HepG2 (cell line): ENCODE data around the gene SLC12A9. TPM values are rescaled to one million over a fixed set of nuclear protein-coding genes. Genes with fewer than 3 reads are reported as not detected.

ENCODE experiments used
- CREBL2 ChIP-seq: sonication (generic); formaldehyde crosslinking; IDR thresholded peaks from 2 replicates; pipeline ENCODE4 v1.8.1; 2023; ENCODE audit warnings: missing genetic modification reagents, mild to moderate bottlenecking, borderline replicate concordance
- CSRNP2 ChIP-seq: sonication (generic); formaldehyde crosslinking; conservative IDR thresholded peaks from 2 replicates; pipeline ENCODE4 v1.8.0; 2022; ENCODE audit warnings: low read depth, missing genetic modification reagents
- KDM2A ChIP-seq: sonication (generic); formaldehyde crosslinking; IDR thresholded peaks from 2 replicates; pipeline ENCODE4 v1.4.0; 2020; ENCODE audit warnings: low read depth, missing genetic modification reagents, borderline replicate concordance
- MYPOP ChIP-seq: sonication (generic); formaldehyde crosslinking; IDR thresholded peaks from 2 replicates; pipeline ENCODE4 v1.8.1; 2023; ENCODE audit warnings: mild to moderate bottlenecking, moderate library complexity, missing genetic modification reagents
- TRIM24 ChIP-seq: sonication (generic); formaldehyde crosslinking; IDR thresholded peaks from 2 replicates; pipeline ENCODE4 v1.8.0; 2022; ENCODE audit warnings: mild to moderate bottlenecking, missing genetic modification reagents
- ZFP82 ChIP-seq: sonication (generic); formaldehyde crosslinking; IDR thresholded peaks from 2 replicates; pipeline ENCODE4 v1.5.1; 2020; ENCODE audit warnings: mild to moderate bottlenecking, missing genetic modification reagents, borderline replicate concordance
- ZNF275 ChIP-seq: sonication (generic); formaldehyde crosslinking; IDR thresholded peaks from 2 replicates; pipeline ENCODE4 v1.8.0; 2022; ENCODE audit warnings: missing genetic modification reagents, mild to moderate bottlenecking, inconsistent platforms, borderline replicate concordance
- ZNF329 ChIP-seq: sonication (generic); formaldehyde crosslinking; IDR thresholded peaks from 2 replicates; pipeline ENCODE4 v1.9.0; 2021; ENCODE audit warnings: low read depth, mild to moderate bottlenecking, missing genetic modification reagents
- ZNF724P ChIP-seq: sonication (generic); formaldehyde crosslinking; IDR thresholded peaks from 2 replicates; pipeline ENCODE4 v1.8.0; 2022; ENCODE audit warnings: missing genetic modification reagents, borderline replicate concordance
- ZNF850 ChIP-seq: sonication (generic); formaldehyde crosslinking; conservative IDR thresholded peaks from 2 replicates; pipeline ENCODE4 v1.9.0; 2021; ENCODE audit warnings: mild to moderate bottlenecking, missing genetic modification reagents
- polyA plus RNA-seq, 8 experiments: library from polyadenylated mRNA; depleted of rRNA in 3 of 8; stranded (reverse) in 7 of 8; unstranded in 1 of 8; fragments of >200 nt; fragmentation: Illumina TruSeq in 4 of 8; extraction: Trizol in 4 of 8; gene quantifications; 2 replicates each; pipeline versions ENCODE4 v1.2.1 to v1.2.3, GENCODE V29; 2011 to 2016; ENCODE audit warnings: low read depth in 4 of 8, missing spikeins in 1 of 8, mixed read lengths in 1 of 8; ENCODE audit not compliant: insufficient read depth in 1 of 8
- total RNA-seq, 5 experiments: library from RNA; depleted of rRNA; stranded (reverse); fragments of >200 nt; fragmentation: Illumina TruSeq; extraction: Trizol; gene quantifications; 2 replicates each; pipeline ENCODE4 v1.2.3, GENCODE V29; 2016; ENCODE audit warnings: low read depth in 1 of 5
- TF ChIP-seq, protein P1 (sequence below): sonication (generic); formaldehyde crosslinking; IDR thresholded peaks from 2 replicates; pipeline ENCODE4 v1.4.0; 2020; ENCODE audit warnings: missing genetic modification reagents, borderline replicate concordance
- TF ChIP-seq, protein P2 (sequence below): IDR thresholded peaks from 2 replicates; pipeline ENCODE4 v1.6.1; 2016; ENCODE audit warnings: missing biosample characterization, missing genetic modification reagents, low read depth

Gene SLC12A9
- total and polyA plus RNA-seq, 2 of the 13 experiments (the other 11 are each of a cell fraction or from before 2014, with no cell fraction given), result 8.7 to 16.6 TPM

DNA sequence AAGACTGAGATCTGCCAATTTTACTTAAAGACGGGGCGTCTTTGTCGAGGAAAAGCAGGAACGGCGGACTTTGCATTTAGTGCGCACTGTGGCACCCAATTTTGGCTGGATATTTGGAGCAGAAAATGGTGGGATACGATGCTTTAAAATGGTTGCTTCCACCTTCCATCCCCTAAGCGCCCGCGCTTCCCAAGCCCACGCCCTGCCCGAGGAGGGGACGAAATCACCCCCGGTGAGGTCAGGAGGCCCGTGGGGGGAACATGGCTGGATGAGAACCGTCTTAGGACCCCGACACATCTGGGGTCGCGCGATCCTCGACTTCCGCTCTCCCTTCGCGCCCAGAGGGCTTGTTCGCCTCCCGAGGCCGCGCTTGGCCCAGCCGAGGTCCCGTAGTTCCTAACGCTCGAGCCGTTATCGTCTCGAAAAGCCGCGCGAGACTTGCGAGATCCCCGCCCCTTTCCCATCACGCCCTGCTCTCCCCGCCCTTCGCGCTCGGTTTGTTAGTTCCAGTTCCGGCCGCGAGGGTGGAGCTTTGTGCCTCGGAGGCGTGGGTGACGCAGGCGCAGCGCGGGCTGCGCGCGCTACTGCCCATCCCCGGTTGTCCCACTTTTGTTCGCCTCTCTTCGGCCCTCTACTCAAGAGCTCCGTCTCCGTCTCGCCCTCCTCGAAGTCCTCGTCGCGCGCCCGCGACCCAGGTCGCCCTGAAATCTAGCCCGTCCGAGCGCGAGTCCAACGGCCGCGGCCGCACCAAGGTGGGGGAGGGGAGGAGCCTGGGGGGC is 22.3 kb downstream of the SLC12A9 start, which contains the start of gene SRRT (continued):
- TF ChIP-seq KDM2A (CRISPR knock-in tag), result peak; percentile 94
- 0 out of 2 replicates have a peak, but pooled peaks have one; percentile 60 for TF ChIP-seq CSRNP2 (CRISPR knock-in tag)
- no peak for TF ChIP-seq TRIM24 (CRISPR knock-in tag)
- peak; percentile 80 for TF ChIP-seq ZNF275 (CRISPR knock-in tag)
- peak; percentile 76; the same call in 1 of the 2 replicates for TF ChIP-seq ZNF724P
- TF ChIP-seq, protein P1, sequence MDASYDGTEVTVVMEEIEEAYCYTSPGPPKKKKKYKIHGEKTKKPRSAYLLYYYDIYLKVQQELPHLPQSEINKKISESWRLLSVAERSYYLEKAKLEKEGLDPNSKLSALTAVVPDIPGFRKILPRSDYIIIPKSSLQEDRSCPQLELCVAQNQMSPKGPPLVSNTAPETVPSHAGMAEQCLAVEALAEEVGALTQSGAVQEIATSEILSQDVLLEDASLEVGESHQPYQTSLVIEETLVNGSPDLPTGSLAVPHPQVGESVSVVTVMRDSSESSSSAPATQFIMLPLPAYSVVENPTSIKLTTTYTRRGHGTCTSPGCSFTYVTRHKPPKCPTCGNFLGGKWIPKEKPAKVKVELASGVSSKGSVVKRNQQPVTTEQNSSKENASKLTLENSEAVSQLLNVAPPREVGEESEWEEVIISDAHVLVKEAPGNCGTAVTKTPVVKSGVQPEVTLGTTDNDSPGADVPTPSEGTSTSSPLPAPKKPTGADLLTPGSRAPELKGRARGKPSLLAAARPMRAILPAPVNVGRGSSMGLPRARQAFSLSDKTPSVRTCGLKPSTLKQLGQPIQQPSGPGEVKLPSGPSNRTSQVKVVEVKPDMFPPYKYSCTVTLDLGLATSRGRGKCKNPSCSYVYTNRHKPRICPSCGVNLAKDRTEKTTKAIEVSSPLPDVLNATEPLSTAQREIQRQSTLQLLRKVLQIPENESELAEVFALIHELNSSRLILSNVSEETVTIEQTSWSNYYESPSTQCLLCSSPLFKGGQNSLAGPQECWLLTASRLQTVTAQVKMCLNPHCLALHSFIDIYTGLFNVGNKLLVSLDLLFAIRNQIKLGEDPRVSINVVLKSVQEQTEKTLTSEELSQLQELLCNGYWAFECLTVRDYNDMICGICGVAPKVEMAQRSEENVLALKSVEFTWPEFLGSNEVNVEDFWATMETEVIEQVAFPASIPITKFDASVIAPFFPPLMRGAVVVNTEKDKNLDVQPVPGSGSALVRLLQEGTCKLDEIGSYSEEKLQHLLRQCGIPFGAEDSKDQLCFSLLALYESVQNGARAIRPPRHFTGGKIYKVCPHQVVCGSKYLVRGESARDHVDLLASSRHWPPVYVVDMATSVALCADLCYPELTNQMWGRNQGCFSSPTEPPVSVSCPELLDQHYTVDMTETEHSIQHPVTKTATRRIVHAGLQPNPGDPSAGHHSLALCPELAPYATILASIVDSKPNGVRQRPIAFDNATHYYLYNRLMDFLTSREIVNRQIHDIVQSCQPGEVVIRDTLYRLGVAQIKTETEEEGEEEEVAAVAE (CRISPR knock-in tag), result peak; percentile 54; the same call in 1 of the 2 replicates
- TF ChIP-seq MYPOP (CRISPR knock-in tag), result peak; percentile 67
- peak; percentile 74; the same call in 1 of the 2 replicates for TF ChIP-seq ZNF329 (CRISPR knock-in tag)
- TF ChIP-seq ZFP82, result no peak
- TF ChIP-seq CREBL2 (CRISPR knock-in tag), result no peak; the same call in 1 of the 2 replicates
- TF ChIP-seq ZNF850 (CRISPR knock-in tag), result no peak
- TF ChIP-seq, protein P2, sequence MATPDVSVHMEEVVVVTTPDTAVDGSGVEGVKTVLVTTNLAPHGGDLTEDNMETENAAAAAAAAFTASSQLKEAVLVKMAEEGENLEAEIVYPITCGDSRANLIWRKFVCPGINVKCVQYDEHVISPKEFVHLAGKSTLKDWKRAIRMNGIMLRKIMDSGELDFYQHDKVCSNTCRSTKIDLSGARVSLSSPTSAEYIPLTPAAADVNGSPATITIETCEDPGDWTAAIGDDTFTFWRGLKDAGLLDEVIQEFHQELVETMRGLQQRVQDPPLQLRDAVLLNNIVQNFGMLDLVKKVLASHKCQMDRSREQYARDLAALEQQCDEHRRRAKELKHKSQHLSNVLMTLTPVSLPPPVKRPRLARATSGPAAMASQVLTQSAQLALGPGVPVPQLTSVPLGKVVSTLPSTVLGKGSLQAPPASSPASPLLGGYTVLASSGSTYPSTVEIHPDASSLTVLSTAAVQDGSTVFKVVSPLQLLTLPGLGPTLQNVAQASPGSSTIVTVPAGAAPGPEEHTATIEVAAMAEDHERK (CRISPR knock-in tag), result no peak
